CD4-positive, alpha-beta T cell treated with Interleukin-6 for 4 hours (primary cell): ENCODE data around the gene SLC25A33.
A peak's percentile ranks its signal among the peaks of the same experiment; 100 is the strongest.

Experiments
- DNase-seq: peaks from one replicate; pipeline ENCODE4 v3.0.0-alpha.2; 2020; ENCODE audit warnings: mixed read lengths

SLC25A33 gene

GRCh38 chr1:9589144-9589718 lies 50.0 kb downstream of the SLC25A33 start:
- peak; percentile 59 for DNase-seq

- no peak for DNase-seq
Measured at GRCh38 chr1:9589719-9590157, 50.5 kb downstream of the SLC25A33 start.

- no peak for DNase-seq
Measured at GRCh38 chr1:9590201-9590600, 50.9 kb downstream of the SLC25A33 start.

- no peak for DNase-seq
Measured at GRCh38 chr1:9590945-9591668, 51.8 kb downstream of the SLC25A33 start.

GRCh38 chr1:9591669-9592509 lies 52.6 kb downstream of the SLC25A33 start:
- no peak for DNase-seq

- DNase-seq = no peak
Measured at GRCh38 chr1:9592510-9593075, 53.3 kb downstream of the SLC25A33 start.

- no peak for DNase-seq
Measured at GRCh38 chr1:9593147-9593491, 53.9 kb downstream of the SLC25A33 start.

GRCh38 chr1:9593492-9594465 lies 54.5 kb downstream of the SLC25A33 start:
- DNase-seq = peak; percentile 58

- no peak for DNase-seq
Measured at GRCh38 chr1:9594471-9595155, 55.3 kb downstream of the SLC25A33 start.

GRCh38 chr1:9595156-9595967 lies 56.1 kb downstream of the SLC25A33 start:
- DNase-seq = no peak

- DNase-seq = no peak
Measured at GRCh38 chr1:9595968-9596340, 56.7 kb downstream of the SLC25A33 start.

- no peak for DNase-seq
Measured at GRCh38 chr1:9596415-9597123, 57.3 kb downstream of the SLC25A33 start.

GRCh38 chr1:9597361-9598315 lies 58.4 kb downstream of the SLC25A33 start:
- no peak for DNase-seq

- DNase-seq = no peak
Measured at GRCh38 chr1:9598316-9598700, 59.0 kb downstream of the SLC25A33 start.

GRCh38 chr1:9599741-9600140 lies 60.5 kb downstream of the SLC25A33 start:
- DNase-seq = no peak

- DNase-seq = no peak
Measured at GRCh38 chr1:9600861-9601834, 61.9 kb downstream of the SLC25A33 start.

- no peak for DNase-seq
Measured at GRCh38 chr1:9601942-9602793, 62.9 kb downstream of the SLC25A33 start.
